ENCODE data around the gene C17orf107.
"Not testable (repeated sequence)": the region's sequence is repeated elsewhere in the genome, so short reads cannot be mapped to it uniquely, and the experiment has no call there.

The C17orf107 gene

GRCh38 chr17:4899341-4900230 lies at the start of gene C17orf107:
Gene C17orf107 (plus strand): TSS chr17:4899536. CDS start chr17:4899763, 227 bp downstream.
- DNase-seq (ENCODE audit: low read depth in 2 of 2) = peak; percentile 89 to 96

DNA sequence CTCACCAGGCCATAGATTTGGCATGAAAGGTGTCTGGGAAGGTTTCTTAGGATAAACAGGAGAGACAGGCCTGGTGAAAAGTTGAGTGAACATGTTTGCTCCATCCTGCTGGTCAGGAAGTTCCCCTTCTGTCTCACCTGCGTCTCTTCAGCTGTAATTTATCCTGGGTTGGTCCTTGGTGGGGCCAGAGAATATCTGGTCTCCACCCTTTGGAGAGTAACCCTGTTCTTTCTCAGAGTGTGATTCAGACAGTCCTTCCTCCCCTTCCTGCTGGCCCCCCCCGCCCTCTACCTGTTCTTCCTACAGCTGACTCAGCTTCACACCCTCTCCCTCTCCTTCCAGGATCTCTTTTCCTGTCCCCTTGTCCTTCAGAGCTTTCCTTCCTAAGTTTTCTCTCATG lies 49.1 kb upstream of the C17orf107 start:
- DNase-seq (ENCODE audit: low read depth in 2 of 2) = no peak

- DNase-seq (ENCODE audit: low read depth in 2 of 2) = no peak
Measured at GRCh38 chr17:4851084-4851483, 48.3 kb upstream of the C17orf107 start.

DNA sequence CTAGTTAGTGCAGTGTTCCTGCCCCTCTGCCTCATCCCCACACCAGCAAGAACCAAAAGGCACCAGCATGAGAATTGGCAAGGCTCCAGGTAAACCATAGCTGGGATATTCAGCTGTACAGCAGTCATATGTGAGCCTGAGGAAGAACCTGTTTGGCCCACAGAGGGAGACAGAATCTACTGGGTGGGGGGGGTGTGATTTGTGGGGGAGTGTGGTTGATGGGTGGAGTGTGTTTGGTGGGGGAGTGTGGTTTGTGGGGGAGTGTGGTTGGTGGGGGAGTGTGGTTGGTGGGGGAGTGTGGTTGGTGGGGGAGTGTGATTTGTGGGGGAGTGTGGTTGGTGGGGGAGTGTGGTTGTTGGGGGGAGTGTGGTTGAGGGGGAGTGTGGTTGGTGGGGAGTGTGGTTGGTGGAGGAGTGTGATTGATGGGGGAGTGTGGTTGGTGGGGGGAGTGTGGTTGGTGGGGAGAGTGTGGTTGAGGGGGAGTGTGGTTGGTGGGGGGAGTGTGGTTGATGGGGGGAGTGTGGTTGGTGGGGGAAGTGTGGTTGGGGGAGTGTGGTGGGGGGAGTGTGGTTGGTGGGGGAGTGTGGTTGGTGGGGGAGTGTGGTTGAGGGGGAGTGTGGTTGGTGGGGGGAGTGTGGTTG lies 46.6 kb upstream of the C17orf107 start:
- no peak for DNase-seq (ENCODE audit: low read depth in 2 of 2)

GRCh38 chr17:4853208-4853671 lies 46.1 kb upstream of the C17orf107 start:
- DNase-seq (ENCODE audit: low read depth in 2 of 2) = no peak

- DNase-seq (ENCODE audit: low read depth in 2 of 2) = no peak
Measured at GRCh38 chr17:4854111-4854681, 45.1 kb upstream of the C17orf107 start.

DNA sequence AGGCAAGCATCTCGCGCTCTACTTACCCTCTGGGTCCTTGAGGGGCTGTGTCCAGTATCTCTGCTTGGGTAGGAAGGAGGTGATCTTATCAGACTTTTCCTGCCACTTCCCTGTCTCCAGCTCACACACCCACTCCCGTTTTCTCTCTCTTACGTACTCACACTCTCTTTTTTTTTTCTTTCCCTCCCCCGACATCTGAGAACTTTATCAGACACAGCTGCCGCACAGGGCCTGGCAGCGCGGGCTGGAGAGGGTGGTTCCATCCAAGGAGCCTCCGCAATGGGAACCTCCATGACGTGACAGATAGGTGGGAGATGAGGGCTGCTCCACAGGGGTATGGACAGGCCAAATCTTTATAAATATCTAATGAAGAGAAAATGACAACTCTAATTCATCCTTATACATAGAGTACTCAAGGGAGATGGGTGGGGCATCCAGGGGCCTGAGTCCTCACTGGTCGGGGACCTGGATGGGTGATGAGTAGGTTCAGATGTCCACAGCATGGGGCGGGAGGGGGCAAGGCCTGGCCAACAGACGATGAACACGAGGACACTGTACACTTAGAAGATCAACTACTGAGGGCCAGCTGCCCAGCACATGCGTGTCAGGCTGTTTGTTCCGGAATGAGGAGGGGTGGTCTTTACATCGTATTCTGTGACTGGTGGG lies 42.9 kb upstream of the C17orf107 start:
- DNase-seq (ENCODE audit: low read depth in 2 of 2) = no peak

DNA sequence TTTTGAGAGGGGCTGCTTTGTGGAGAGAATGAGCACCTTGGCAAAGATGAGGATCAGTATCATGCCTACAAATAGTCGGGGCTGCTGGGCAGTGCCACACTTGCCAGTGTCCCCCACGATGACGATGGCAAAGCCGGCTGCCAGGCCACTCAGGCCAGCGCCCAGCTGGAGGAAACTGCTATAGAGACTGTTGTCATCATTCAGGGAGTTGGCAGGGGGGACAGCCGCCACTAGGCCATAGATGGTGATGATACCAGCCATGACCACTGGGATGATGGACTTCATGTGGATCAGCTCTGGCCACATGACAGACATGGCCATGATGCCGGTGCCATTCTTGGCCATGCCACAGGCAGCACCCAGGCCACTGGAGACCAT lies 42.4 kb upstream of the C17orf107 start:
- DNase-seq (ENCODE audit: low read depth in 2 of 2) = no peak

DNA sequence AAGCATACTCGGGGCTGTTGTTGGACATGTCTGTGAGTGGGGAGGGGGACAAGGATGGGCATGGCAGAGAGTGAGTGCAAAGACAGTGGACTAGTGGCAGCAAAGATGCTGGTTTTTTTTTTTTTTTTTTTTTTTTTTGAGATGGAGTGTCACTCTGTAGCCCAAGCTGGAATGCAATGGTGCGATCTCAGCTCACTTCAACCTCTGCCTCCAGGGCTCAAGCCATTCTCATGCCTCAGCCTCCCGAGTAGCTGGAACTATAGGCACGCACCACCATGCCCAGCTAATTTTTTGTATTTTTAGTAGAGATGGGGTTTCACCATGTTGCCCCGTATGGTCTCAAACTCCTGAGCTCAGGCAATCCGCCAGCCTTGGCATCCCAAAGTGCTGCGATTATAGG lies 42.0 kb upstream of the C17orf107 start:
- not testable (repeated sequence) for DNase-seq (ENCODE audit: low read depth in 2 of 2)

GRCh38 chr17:4858068-4858881 lies 41.1 kb upstream of the C17orf107 start:
- no peak for DNase-seq (ENCODE audit: low read depth in 2 of 2)

GRCh38 chr17:4858882-4859260 lies 40.5 kb upstream of the C17orf107 start:
- DNase-seq (ENCODE audit: low read depth in 2 of 2) = no peak

DNA sequence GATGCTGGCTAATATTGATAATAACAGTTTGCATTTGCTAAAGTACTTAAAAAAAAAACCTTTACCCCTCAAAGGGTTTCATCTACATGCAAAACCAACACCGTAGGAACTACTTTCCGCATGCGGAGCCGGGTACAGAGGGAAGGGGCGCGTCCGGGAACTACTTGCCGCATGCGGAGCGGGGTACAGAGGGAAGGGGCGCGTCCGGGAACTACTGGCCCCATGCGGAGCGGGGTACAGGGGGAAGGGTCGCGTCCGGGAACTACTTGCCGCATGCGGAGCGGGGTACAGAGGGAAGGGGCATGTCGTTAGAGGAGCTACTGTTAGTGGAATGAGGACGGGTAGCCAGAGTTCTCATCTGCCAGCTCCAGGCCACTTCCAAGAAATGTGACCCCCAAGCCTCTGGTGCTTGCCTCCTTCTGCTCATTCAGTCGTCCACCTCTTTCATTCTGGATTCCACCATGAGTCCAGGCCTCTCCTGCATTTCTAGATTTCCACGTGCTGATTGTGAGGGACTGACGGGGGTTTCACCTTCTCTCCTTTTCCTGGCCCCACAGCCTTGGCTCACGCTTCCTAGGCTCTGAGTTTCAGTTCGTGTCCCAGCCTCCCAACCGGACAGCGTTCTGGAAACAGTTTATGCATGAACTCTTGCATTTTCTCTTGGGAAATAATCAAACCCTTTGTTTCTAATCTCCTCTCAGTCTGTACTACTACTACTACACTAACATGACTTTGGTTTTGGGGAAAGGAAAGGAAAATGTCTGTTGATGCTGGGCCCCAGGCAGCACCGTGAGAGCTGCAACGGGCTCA lies 39.3 kb upstream of the C17orf107 start:
- DNase-seq (ENCODE audit: low read depth in 2 of 2) = no peak

- DNase-seq (ENCODE audit: low read depth in 2 of 2) = no peak
Measured at GRCh38 chr17:4860651-4861050, 38.7 kb upstream of the C17orf107 start.

GRCh38 chr17:4861052-4861451 lies 38.3 kb upstream of the C17orf107 start:
- DNase-seq (ENCODE audit: low read depth in 2 of 2) = no peak

- no peak for DNase-seq (ENCODE audit: low read depth in 2 of 2)
Measured at GRCh38 chr17:4862720-4863119, 36.6 kb upstream of the C17orf107 start.

DNA sequence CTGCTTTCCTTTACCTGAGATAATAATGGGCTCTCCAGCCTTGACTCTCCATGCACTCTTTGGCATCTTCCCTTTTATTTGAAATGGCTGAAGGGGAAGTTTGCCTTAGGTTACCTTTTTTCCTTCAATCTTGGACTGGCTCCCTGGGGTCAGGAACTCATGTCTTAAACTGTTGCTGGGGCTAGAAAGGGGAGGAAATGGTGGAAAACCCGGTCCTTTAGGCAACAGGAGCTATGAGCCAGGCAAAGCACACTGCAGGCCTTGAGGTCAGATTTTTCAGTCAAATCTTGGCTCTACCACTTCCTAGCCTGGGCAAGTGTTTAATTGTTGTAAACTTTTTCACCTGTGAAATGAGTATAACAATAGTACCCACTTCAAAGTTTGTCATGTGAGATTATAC lies 36.0 kb upstream of the C17orf107 start:
- no peak for DNase-seq (ENCODE audit: low read depth in 2 of 2)

DNA sequence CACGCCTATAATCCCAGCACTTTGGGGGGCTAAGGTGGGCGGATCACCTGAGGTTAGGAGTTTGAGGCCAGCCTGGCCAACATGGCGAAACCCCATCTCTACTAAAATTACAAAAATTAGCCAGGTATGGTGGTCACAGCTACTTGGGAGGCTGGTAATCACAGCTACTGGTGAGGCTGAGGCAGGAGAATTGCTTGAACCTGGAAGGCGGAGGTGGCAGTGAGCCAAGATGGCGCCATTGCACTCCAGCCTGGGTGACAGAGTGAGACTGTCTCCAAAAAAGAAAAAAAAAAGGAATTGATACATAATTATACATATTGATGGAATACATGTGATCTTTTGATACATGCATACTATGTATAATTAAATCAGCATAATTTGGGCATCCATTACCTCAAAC lies 31.8 kb upstream of the C17orf107 start:
- DNase-seq (ENCODE audit: low read depth in 2 of 2) = not testable (repeated sequence)

DNA sequence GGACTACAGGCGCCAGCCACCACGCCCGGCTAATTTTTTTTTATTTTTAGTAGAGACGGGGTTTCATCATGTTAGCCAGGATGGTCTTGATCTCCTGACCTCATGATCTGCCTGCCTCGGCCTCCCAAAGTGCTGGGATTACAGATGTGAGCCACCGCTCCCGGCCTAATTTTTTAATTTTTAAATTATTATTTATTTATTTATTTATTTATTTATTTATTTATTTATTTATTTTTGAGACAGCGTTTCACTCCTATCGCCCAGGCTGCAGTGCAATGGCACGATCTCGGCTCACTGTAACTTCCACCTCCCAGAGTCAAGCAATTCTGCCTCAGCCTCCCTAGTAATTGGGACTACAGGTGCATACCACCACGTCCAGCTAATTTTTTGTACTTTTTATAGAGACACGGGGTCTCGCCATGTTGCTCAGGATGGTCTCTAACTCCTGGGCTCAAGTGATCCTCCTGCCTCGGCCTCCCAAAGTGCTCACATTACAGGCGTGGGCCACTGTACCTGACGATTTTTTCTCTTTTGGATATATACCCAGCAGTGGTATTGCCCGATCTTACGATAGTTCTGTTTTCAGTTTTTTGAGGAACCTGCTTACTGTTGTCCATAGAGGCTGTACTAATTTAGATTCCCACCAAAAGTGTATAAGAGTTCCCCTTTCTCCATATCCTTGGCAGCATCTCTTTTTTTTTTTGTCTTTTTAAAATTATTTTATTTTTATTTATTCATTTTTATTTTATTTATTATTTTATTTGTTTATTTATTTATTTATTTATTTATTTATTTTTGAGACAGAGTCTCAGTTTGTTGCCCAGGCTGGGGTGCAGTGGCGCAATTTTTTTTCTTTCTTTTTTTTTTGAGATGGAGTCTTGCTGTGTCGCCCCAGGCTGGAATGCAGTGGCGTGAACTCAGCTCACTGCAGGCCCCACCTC lies 30.0 kb upstream of the C17orf107 start:
- not testable (repeated sequence) for DNase-seq (ENCODE audit: low read depth in 2 of 2)

DNA sequence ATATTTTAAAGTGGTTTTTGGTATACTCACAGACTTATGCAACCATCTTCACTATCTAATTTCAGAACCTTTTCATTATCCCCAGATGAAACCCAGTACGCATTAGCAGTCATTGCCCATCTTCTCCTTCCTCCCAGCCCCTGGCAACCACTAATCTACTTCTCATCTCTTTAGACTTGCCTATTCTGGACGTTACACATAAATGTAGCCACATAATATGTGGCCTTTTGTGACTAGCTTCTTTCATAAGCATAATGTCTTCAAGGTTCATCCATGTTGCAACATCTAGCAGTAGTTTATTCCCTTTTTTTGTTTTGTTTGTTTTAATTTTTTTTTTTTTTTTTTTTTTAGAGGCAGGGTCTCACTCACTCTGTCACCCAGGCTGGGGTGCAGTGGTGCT lies 28.5 kb upstream of the C17orf107 start:
- DNase-seq (ENCODE audit: low read depth in 2 of 2) = no peak

All from stimulated activated CD8-positive, alpha-beta memory T cell treated with anti-CD3 and anti-CD28 coated beads, Interleukin-15, amount 100 ng/mL, for 48 hours (primary cell).